GM12872 (cell line): ENCODE data around the gene RPL21.

Experiments
- TF ChIP-seq, protein P1 (sequence below): IDR thresholded peaks from 3 replicates; pipeline ENCODE4 v1.5.1; 2011; ENCODE audit warnings: low read depth, mild to moderate bottlenecking, low read length, moderate library complexity; ENCODE audit not compliant: insufficient read depth

Gene RPL21

GRCh38 chr13:27263438-27263837, 12.1 kb downstream of the RPL21 start:
- TF ChIP-seq, protein P1, sequence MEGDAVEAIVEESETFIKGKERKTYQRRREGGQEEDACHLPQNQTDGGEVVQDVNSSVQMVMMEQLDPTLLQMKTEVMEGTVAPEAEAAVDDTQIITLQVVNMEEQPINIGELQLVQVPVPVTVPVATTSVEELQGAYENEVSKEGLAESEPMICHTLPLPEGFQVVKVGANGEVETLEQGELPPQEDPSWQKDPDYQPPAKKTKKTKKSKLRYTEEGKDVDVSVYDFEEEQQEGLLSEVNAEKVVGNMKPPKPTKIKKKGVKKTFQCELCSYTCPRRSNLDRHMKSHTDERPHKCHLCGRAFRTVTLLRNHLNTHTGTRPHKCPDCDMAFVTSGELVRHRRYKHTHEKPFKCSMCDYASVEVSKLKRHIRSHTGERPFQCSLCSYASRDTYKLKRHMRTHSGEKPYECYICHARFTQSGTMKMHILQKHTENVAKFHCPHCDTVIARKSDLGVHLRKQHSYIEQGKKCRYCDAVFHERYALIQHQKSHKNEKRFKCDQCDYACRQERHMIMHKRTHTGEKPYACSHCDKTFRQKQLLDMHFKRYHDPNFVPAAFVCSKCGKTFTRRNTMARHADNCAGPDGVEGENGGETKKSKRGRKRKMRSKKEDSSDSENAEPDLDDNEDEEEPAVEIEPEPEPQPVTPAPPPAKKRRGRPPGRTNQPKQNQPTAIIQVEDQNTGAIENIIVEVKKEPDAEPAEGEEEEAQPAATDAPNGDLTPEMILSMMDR, result no peak

GRCh38 chr13:27264181-27264580, 12.8 kb downstream of the RPL21 start:
- TF ChIP-seq, protein P1, result no peak

DNA sequence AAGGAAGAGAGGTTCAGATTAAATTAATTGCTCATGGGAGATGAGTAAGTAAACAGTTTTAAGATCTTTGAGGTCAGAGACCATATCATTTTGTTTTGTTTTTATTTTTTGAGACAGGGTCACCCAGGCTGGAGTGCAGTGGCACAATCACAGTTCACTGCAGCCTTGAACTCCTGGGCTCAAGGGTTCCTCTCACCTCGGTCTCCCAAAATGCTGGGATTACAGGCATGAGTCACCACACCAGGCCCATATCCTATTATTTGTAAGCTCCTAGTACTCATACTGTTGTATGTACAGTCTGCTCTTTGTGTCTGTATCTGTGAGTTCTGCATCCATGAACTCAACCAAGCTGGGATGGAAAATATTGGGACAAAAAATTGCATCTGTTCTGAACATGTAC, 13.3 kb downstream of the RPL21 start:
- TF ChIP-seq, protein P1, result no peak

DNA sequence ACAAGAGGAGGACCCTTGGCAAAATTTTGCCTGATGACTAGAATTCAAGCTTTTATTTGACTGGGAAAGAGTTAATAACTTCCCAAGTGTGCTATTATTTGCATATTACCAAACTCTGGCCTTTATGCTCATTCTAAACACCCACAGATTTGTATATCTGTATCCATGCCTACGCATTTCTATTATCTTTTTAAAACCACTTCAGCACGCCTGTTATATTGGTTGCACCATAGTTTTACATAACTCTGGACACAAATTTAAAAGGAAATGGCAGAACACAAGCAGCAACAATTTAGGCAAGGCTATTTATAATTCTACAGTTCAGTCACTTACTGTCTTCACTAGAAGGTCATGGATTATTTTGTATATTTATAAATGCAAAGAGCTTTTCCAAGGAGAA, 15.6 kb downstream of the RPL21 start:
- TF ChIP-seq, protein P1, result no peak

- TF ChIP-seq, protein P1, result no peak
Observed at GRCh38 chr13:27267596-27267995, 16.2 kb downstream of the RPL21 start.

- TF ChIP-seq, protein P1, result no peak
Observed at GRCh38 chr13:27269114-27269665, 17.8 kb downstream of the RPL21 start.

DNA sequence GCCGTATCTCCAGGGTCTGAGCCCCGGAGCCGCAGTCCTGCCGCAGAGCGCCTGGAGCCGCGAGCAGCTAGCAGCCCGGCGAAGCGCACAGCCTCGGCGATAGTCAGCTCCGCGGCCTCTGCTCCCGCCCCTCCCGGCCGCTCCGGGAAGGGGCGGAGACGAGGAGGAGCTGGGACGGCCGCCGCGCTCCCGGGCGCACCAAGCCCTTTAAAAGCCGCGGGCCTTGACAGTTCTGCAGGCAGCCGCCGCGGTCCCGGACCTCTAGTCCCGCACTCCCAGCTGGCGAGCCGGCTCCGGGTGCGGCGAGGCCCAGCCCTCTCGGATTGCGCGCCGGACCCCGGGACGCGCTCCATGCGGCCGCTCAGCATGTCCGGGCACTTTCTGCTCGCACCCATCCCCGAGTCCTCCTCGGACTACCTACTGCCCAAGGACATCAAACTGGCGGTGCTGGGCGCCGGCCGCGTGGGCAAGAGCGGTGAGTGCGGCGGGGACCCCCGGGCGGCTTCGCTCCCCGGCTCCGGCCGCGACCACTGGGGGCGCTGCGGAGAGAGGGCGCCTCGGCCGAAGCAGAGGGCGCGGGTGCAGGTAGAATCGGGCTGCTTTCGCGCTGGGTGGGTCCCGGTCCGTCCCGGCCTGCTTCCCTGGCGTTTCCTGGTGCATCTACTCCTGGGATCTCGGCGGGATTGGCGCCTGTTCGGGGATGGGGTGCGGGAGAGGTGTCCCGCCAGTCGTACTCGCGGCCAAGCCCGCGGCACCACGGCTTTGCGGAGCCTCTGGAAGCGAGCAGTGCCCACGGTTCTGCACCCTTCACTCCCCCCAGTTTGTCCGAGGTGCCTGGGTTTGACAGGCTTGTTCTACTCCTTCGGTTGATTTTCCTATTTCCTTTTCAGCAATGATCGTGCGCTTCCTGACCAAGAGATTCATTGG, 19.5 kb downstream of the RPL21 start, which contains the start of gene RASL11A:
Gene RASL11A, plus strand, starts transcription at position 237 of the 927 bp plus-strand sequence. Its CDS starts 115 bp downstream, at position 352.
- TF ChIP-seq, protein P1, result peak; percentile 79
